Cardiac fibroblast (primary cell): ENCODE measurements around the gene AMN.

ENCODE experiments used
- DNase-seq, 2 donors: peaks; one replicate each; pipeline versions ENCODE4 v3.0.0 to v3.0.0-alpha.2; 2010; ENCODE audit warnings: low read depth in 2 of 2
- H3K4me3 ChIP-seq, 2 donors: replicated peaks in 1 of 2; 1 replicate in 1 of 2; 2 replicates in 1 of 2; pipeline ENCODE4 v1.5.1; 2011; ENCODE audit warnings: low read depth in 2 of 2, low read length in 2 of 2, mild to moderate bottlenecking in 2 of 2, moderate library complexity in 1 of 2
- CTCF ChIP-seq: IDR thresholded peaks from one replicate; pipeline ENCODE4 v1.5.1; 2011; ENCODE audit warnings: low read depth, mild to moderate bottlenecking, low read length, inconsistent platforms

AMN gene

GRCh38 chr14:102965971-102966655 is 43.6 kb downstream of the AMN start:
- TF ChIP-seq CTCF: no peak
- DNase-seq: no peak
- no peak overlapping the region for H3K4me3 ChIP-seq

GRCh38 chr14:102966681-102967505 is 44.4 kb downstream of the AMN start:
- H3K4me3 ChIP-seq: no peak overlapping the region
- DNase-seq: no peak

GRCh38 chr14:102967506-102967795 is 45.0 kb downstream of the AMN start:
- no peak overlapping the region for H3K4me3 ChIP-seq
- DNase-seq: no peak
- no peak for TF ChIP-seq CTCF

More at GRCh38 chr14:102966681-102967505, 44.4 kb downstream of the AMN start:
- no peak for TF ChIP-seq CTCF

GRCh38 chr14:102968306-102968705 is 45.8 kb downstream of the AMN start:
- H3K4me3 ChIP-seq: no peak overlapping the region
- DNase-seq: no peak
- TF ChIP-seq CTCF: no peak

GRCh38 chr14:102969060-102969791 is 46.8 kb downstream of the AMN start:
- no peak overlapping the region for H3K4me3 ChIP-seq
- TF ChIP-seq CTCF: no peak
- DNase-seq: no peak

GRCh38 chr14:102969901-102970300 is 47.4 kb downstream of the AMN start:
- TF ChIP-seq CTCF: no peak
- no peak overlapping the region for H3K4me3 ChIP-seq
- no peak for DNase-seq
